ENCODE measurements around the gene FAM78A. TPM values are rescaled to one million over a fixed set of nuclear protein-coding genes. Genes with fewer than 3 reads are reported as not detected.
A peak's percentile ranks its signal among the peaks of the same experiment; 100 is the strongest.

Gene FAM78A
- total and polyA plus RNA-seq, 2 of the 8 experiments (the other 6 are each of a cell fraction or from before 2014, with no cell fraction given) = 3.1 TPM

GRCh38 chr9:131278702-131279111 lies 2.4 kb upstream of the FAM78A start:
- H3K9ac ChIP-seq (replicated peaks in 1 of 4; ENCODE audit: extremely low read depth in 1 of 4, low read depth in 3 of 4, low read length in 3 of 4) = no peak overlapping the region
- DNase-seq (ENCODE audit: low read depth in 1 of 2, low spot score in 2 of 2) = no peak
- no peak overlapping the region for H3K23ac ChIP-seq (ENCODE audit: insufficient read length)
- peaks cover 0 to 26% (median 8%) of the 10 kb centered on the region in 4 experiments; a peak in 6 of 7 replicates for H3K4me1 ChIP-seq (replicated peaks in 1 of 4; ENCODE audit: control insufficient read depth in 3 of 4, insufficient read depth in 4 of 4, low read length in 3 of 4)
- H3K4me3 ChIP-seq (ENCODE audit: extremely low read depth in 1 of 4, insufficient read depth in 2 of 4, low read depth in 3 of 4, low read length in 4 of 4) = no peak overlapping the region
- H4K20me1 ChIP-seq (replicated peaks in 1 of 2; ENCODE audit: control insufficient read depth in 1 of 2, insufficient read depth in 2 of 2, low read length in 2 of 2) = peaks cover 0 to 3% of the 10 kb centered on the region in 2 experiments
- H4K8ac ChIP-seq (ENCODE audit: extremely low read depth, insufficient read depth, low read length) = peak overlapping the region; percentile 64
- peak overlapping the region in 1 of 2 experiments; percentile 55; a peak in 1 of 4 replicates for H3K4me2 ChIP-seq (ENCODE audit: insufficient read depth in 1 of 2, low read depth in 2 of 2, low read length in 2 of 2)
- 0 out of 2 replicates have a peak overlapping the region, but pooled peaks have one; percentile 18 for H2BK15ac ChIP-seq (ENCODE audit: low read length)
- H3K18ac ChIP-seq (ENCODE audit: extremely low read depth, low read length) = no peak overlapping the region; the same call in 1 of the 2 replicates
- WGBS, 2 experiments (ENCODE audit: extremely low coverage in 1 of 2, insufficient coverage in 1 of 2, insufficient read length in 1 of 2, insufficient replicate concordance in 2 of 2, low coverage in 1 of 2, low lambda C conversion rate in 2 of 2, missing lambda C conversion rate in 1 of 2) = 82% methylated on average over 10 of the region's 10 CpGs; no CpG with 5 or more reads in 1 of the 2 experiments
- H4K5ac ChIP-seq (ENCODE audit: insufficient read length, low read depth, low read length) = no peak overlapping the region
- TF ChIP-seq SP2 (IDR thresholded peaks at IDR 0.05; ENCODE audit: low read length) = no peak
- TF ChIP-seq FOSL1 (IDR thresholded peaks at IDR 0.05; ENCODE audit: insufficient read depth, low read depth, low read length) = no peak
- TF ChIP-seq SIN3A (conservative IDR thresholded peaks at IDR 0.05 in 1 of 2, IDR thresholded peaks at IDR 0.05 in 1 of 2; ENCODE audit: low read depth in 1 of 2, low read length in 2 of 2) = no peak
- TF ChIP-seq ZNF274 (IDR thresholded peaks at IDR 0.05; ENCODE audit: borderline replicate concordance, extremely low read depth, low read length) = no peak
- TF ChIP-seq TBP (IDR thresholded peaks at IDR 0.05; ENCODE audit: low read depth, low read length) = no peak
- no peak for TF ChIP-seq GABPA (IDR thresholded peaks at IDR 0.05; ENCODE audit: borderline replicate concordance, insufficient read depth, low read length)
- no peak for TF ChIP-seq CHD2 (IDR thresholded peaks at IDR 0.05; ENCODE audit: low read length)
- H3K23me2 ChIP-seq (ENCODE audit: low read depth, low read length) = peaks cover 8% of the 10 kb centered on the region
- no peak overlapping the region for H2AK5ac ChIP-seq (ENCODE audit: low read depth, low read length)
- POLR2A ChIA-PET (ENCODE audit: partially characterized antibody) = no interaction called here
- 0 out of 2 replicates have a peak overlapping the region, but pooled peaks have one; percentile 21 for H2BK5ac ChIP-seq (ENCODE audit: low read depth, low read length)
- no peak for FAIRE-seq
- H3K36me3 ChIP-seq (ENCODE audit: control insufficient read depth in 2 of 4, insufficient read depth in 4 of 4, low read length in 3 of 4) = no peaks in the 10 kb centered on the region
- H2BK12ac ChIP-seq (ENCODE audit: low read depth, low read length) = 0 out of 2 replicates have a peak overlapping the region, but pooled peaks have one; percentile 50
- no peak overlapping the region for H2AFZ ChIP-seq (ENCODE audit: low read length)
- H2BK20ac ChIP-seq (ENCODE audit: low read length) = no peak overlapping the region
- H3K27ac ChIP-seq (ENCODE audit: low read depth, low read length) = no peak overlapping the region
- H3K27me3 ChIP-seq (replicated peaks in 1 of 4; ENCODE audit: control insufficient read depth in 3 of 4, extremely low read depth in 1 of 4, insufficient read depth in 3 of 4, low read length in 3 of 4) = peaks cover 2 to 34% (median 24%) of the 10 kb centered on the region in 4 experiments
- H3K79me1 ChIP-seq (ENCODE audit: low read depth, low read length) = no peaks in the 10 kb centered on the region
- H2BK120ac ChIP-seq (replicated peaks; ENCODE audit: low read depth, low read length) = no peak overlapping the region
- no peak overlapping the region for H3K56ac ChIP-seq (replicated peaks; ENCODE audit: insufficient read length, low read depth, low read length)
- no peak overlapping the region for H3K14ac ChIP-seq (ENCODE audit: insufficient read length)
- no peak overlapping the region for H3K4ac ChIP-seq (replicated peaks; ENCODE audit: insufficient read length, low read depth, low read length)
- no peaks in the 10 kb centered on the region for H3K79me2 ChIP-seq (ENCODE audit: control insufficient read depth in 1 of 2, insufficient read depth in 2 of 2, low read length in 2 of 2)
- H4K91ac ChIP-seq (replicated peaks; ENCODE audit: insufficient read length, low read length) = peak overlapping the region; percentile 7
- H3K9me3 ChIP-seq (ENCODE audit: insufficient read depth in 2 of 2, low read depth in 1 of 2, low read length in 1 of 2) = no peaks in the 10 kb centered on the region
- CTCF ChIA-PET (ENCODE audit: partially characterized antibody) = interaction anchor here (0.5 to 1.4 kb wide), 4 partner anchors 11 to 133 kb away, joined by 3 to 5 read pairs (median 3); partner anchors contain the start of gene PLPP7

Measured in H1 (cell line).